Chondrocyte (in vitro differentiated cells): Measurements from ENCODE around the gene MRPL50. TPM values are rescaled to one million over a fixed set of nuclear protein-coding genes. Genes with fewer than 3 reads are reported as not detected.
"Not testable (repeated sequence)": the region's sequence is repeated elsewhere in the genome, so short reads cannot be mapped to it uniquely, and the experiment has no call there.

ENCODE experiments used
- DNase-seq: peaks from one replicate; pipeline ENCODE4 v3.0.0; 2021; ENCODE audit warnings: mixed read lengths, low spot score
- H3K27ac Mint-ChIP-seq: one replicate; pipeline ENCODE4 v1.8.0; 2021; ENCODE audit warnings: mild to moderate bottlenecking, moderate library complexity, mixed read lengths; ENCODE audit not compliant: unreplicated experiment
- H3K27me3 Mint-ChIP-seq: 2 replicates; pipeline ENCODE4 v1.8.0; 2021; ENCODE audit warnings: low read depth, mixed read lengths
- H3K36me3 Mint-ChIP-seq: 2 replicates; pipeline ENCODE4 v1.8.0; 2021; ENCODE audit warnings: low read depth, mixed read lengths
- H3K4me1 Mint-ChIP-seq: 2 replicates; pipeline ENCODE4 v1.8.0; 2021; ENCODE audit warnings: low read depth, mild to moderate bottlenecking, mixed read lengths
- H3K4me3 Mint-ChIP-seq: one replicate; pipeline ENCODE4 v1.8.0; 2021; ENCODE audit warnings: mild to moderate bottlenecking, moderate library complexity, mixed read lengths; ENCODE audit not compliant: unreplicated experiment
- H3K9me3 Mint-ChIP-seq: 2 replicates; pipeline ENCODE4 v1.8.0; 2021; ENCODE audit warnings: low read depth, mixed read lengths
- CTCF ChIP-seq: fragments of 200-600 bp; sonication (generic); IDR thresholded peaks from 2 replicates; pipeline ENCODE4 v1.5.0; 2021; ENCODE audit warnings: antibody characterized with exemption, mild to moderate bottlenecking, moderate library complexity
- total RNA-seq: library from RNA; stranded (reverse); gene quantifications from 3 replicates; pipeline ENCODE4 v1.2.1, GENCODE V29; 2021

The MRPL50 gene
- total RNA-seq, 1 donor from 2014 or later = 7.2 TPM

- H3K36me3 Mint-ChIP-seq = peaks cover 15% of the 10 kb centered on the region
- DNase-seq = no peak
- peaks cover 18% of the 10 kb centered on the region for H3K9me3 Mint-ChIP-seq
- H3K4me1 Mint-ChIP-seq = peaks cover 10% of the 10 kb centered on the region
- H3K27me3 Mint-ChIP-seq = no peaks in the 10 kb centered on the region
- peak; percentile 79 for TF ChIP-seq CTCF
- H3K4me3 Mint-ChIP-seq = no peak overlapping the region
- H3K27ac Mint-ChIP-seq = no peak overlapping the region
Measured at GRCh38 chr9:101387871-101388506, 10.4 kb downstream of the MRPL50 start.

- not testable (repeated sequence) for H3K27me3 Mint-ChIP-seq, H3K36me3 Mint-ChIP-seq, H3K4me3 Mint-ChIP-seq, DNase-seq, H3K4me1 Mint-ChIP-seq, H3K27ac Mint-ChIP-seq
- H3K9me3 Mint-ChIP-seq = peaks cover 14% of the 10 kb centered on the region
Measured at GRCh38 chr9:101384873-101385536, 13.4 kb downstream of the MRPL50 start, which contains the start of gene BAAT. TSS of gene BAAT (minus strand) at chr9:101385006. CDS start at chr9:101371404, 13,602 bp downstream.

GRCh38 chr9:101383361-101383760 lies 15.1 kb downstream of the MRPL50 start:
- Mint-ChIP-seq H3K9me3 (peaks cover 19% of the 10 kb centered on the region), H3K27ac (no peak overlapping the region), H3K36me3 (peaks cover 7% of the 10 kb centered on the region), H3K4me3 (no peak overlapping the region), H3K27me3 (no peaks in the 10 kb centered on the region), H3K4me1 (peaks cover 5% of the 10 kb centered on the region)
- DNase-seq = no peak
- TF ChIP-seq CTCF = no peak

- peaks cover 7% of the 10 kb centered on the region for H3K36me3 Mint-ChIP-seq
- H3K27me3 Mint-ChIP-seq = no peaks in the 10 kb centered on the region
- peaks cover 26% of the 10 kb centered on the region for H3K9me3 Mint-ChIP-seq
- no peak overlapping the region for H3K27ac Mint-ChIP-seq
- no peak for TF ChIP-seq CTCF
- no peak for DNase-seq
- no peaks in the 10 kb centered on the region for H3K4me1 Mint-ChIP-seq
- H3K4me3 Mint-ChIP-seq = no peak overlapping the region
Measured at GRCh38 chr9:101381833-101382342, 16.5 kb downstream of the MRPL50 start.

GRCh38 chr9:101381118-101381517 lies 17.3 kb downstream of the MRPL50 start:
- H3K4me1 Mint-ChIP-seq = peaks cover 7% of the 10 kb centered on the region
- no peak overlapping the region for H3K27ac Mint-ChIP-seq
- peaks cover 5% of the 10 kb centered on the region for H3K36me3 Mint-ChIP-seq
- peaks cover 24% of the 10 kb centered on the region for H3K9me3 Mint-ChIP-seq
- no peaks in the 10 kb centered on the region for H3K27me3 Mint-ChIP-seq
- no peak for DNase-seq
- no peak overlapping the region for H3K4me3 Mint-ChIP-seq
- no peak for TF ChIP-seq CTCF
